DOHH2 (cell line): ENCODE measurements around the gene FRMD3.

Experiments
- H3F3A ChIP-seq: fragments of 200-600 bp; sonication (generic), shearing (Covaris generic); 2 replicates; pipeline ENCODE4 v1.6.0; 2016; ENCODE audit warnings: antibody characterized with exemption, mild to moderate bottlenecking; ENCODE audit not compliant: control insufficient read depth, insufficient read depth
- H3K27ac ChIP-seq: fragments of 200-600 bp; sonication (generic); 2 replicates; pipeline ENCODE4 v1.5.1; 2014; ENCODE audit warnings: low read depth, mild to moderate bottlenecking, low read length, moderate library complexity
- H3K27me3 ChIP-seq: fragments of 200-600 bp; sonication (generic); 2 replicates; pipeline ENCODE4 v1.6.1; 2014; ENCODE audit warnings: mild to moderate bottlenecking, low read length, mixed read lengths; ENCODE audit not compliant: control insufficient read depth
- H3K36me3 ChIP-seq: fragments of 200-600 bp; sonication (generic); 2 replicates; pipeline ENCODE4 v1.6.1; 2014; ENCODE audit warnings: mild to moderate bottlenecking, low read length, moderate library complexity, mixed read lengths; ENCODE audit not compliant: control insufficient read depth
- H3K4me1 ChIP-seq: fragments of 200-600 bp; sonication (generic); 2 replicates; pipeline ENCODE4 v1.6.1; 2014; ENCODE audit warnings: mild to moderate bottlenecking, low read length, mixed read lengths; ENCODE audit not compliant: control insufficient read depth
- H3K4me2 ChIP-seq: fragments of 200-600 bp; sonication (generic); 2 replicates; pipeline ENCODE4 v1.6.0; 2014; ENCODE audit warnings: mild to moderate bottlenecking, low read length, moderate library complexity
- H3K4me3 ChIP-seq: fragments of 200-600 bp; sonication (generic); 2 replicates; pipeline ENCODE4 v1.5.1; 2014; ENCODE audit warnings: mild to moderate bottlenecking, low read length, mixed read lengths
- H3K79me2 ChIP-seq: fragments of 200-600 bp; sonication (generic); 2 replicates; pipeline ENCODE4 v1.6.1; 2014; ENCODE audit warnings: mild to moderate bottlenecking, low read length, mixed read lengths; ENCODE audit not compliant: control insufficient read depth
- H3K9me2 ChIP-seq: fragments of 200-600 bp; sonication (generic); replicated peaks from 2 replicates; pipeline ENCODE4 v1.6.1; 2014; ENCODE audit warnings: mild to moderate bottlenecking, low read length, mixed read lengths; ENCODE audit not compliant: control insufficient read depth
- H3K9me3 ChIP-seq: fragments of 200-600 bp; sonication (generic); 2 replicates; pipeline ENCODE4 v1.6.1; 2014; ENCODE audit warnings: antibody characterized with exemption, low read length, mixed read lengths; ENCODE audit not compliant: control insufficient read depth, insufficient read depth
- H4K20me1 ChIP-seq: fragments of 200-600 bp; sonication (generic); 2 replicates; pipeline ENCODE4 v1.6.0; 2014; ENCODE audit warnings: low read depth, mild to moderate bottlenecking, antibody characterized with exemption, low read length, moderate library complexity; ENCODE audit not compliant: control insufficient read depth, insufficient read depth
- CTCF ChIP-seq: fragments of 200-600 bp; sonication (generic); IDR thresholded peaks from one replicate; pipeline ENCODE4 v1.5.1; 2014; ENCODE audit warnings: antibody characterized with exemption, mild to moderate bottlenecking, low read depth, low read length; ENCODE audit not compliant: poor library complexity, severe bottlenecking
- EZH2phosphoT487 ChIP-seq: fragments of 200-600 bp; sonication (generic); IDR thresholded peaks from 2 replicates; pipeline ENCODE4 v1.6.1; 2017; ENCODE audit warnings: borderline replicate concordance, mild to moderate bottlenecking, antibody characterized with exemption, low read length, moderate library complexity, mixed read lengths

FRMD3 gene

GRCh38 chr9:83242066-83242465, 296.1 kb downstream of the FRMD3 start:
- Histone ChIP-seq H3K27me3 (no peaks in the 10 kb centered on the region), H4K20me1 (no peaks in the 10 kb centered on the region), H3K36me3 (no peaks in the 10 kb centered on the region), H3F3A (no peaks in the 10 kb centered on the region), H3K79me2 (no peaks in the 10 kb centered on the region), H3K27ac (no peak overlapping the region), H3K4me1 (no peaks in the 10 kb centered on the region), H3K4me3 (no peak overlapping the region), H3K9me2 (no peaks in the 10 kb centered on the region), H3K4me2 (no peak overlapping the region), H3K9me3 (no peaks in the 10 kb centered on the region)
- TF ChIP-seq EZH2phosphoT487 (no peak), CTCF (no peak)

- Histone ChIP-seq H3K27me3 (no peaks in the 10 kb centered on the region), H3K4me1 (no peaks in the 10 kb centered on the region), H3K36me3 (no peaks in the 10 kb centered on the region), H3K4me3 (no peak overlapping the region), H3K27ac (no peak overlapping the region), H3K9me3 (no peaks in the 10 kb centered on the region), H4K20me1 (no peaks in the 10 kb centered on the region), H3K4me2 (no peak overlapping the region), H3F3A (no peaks in the 10 kb centered on the region), H3K9me2 (no peaks in the 10 kb centered on the region), H3K79me2 (no peaks in the 10 kb centered on the region)
- TF ChIP-seq CTCF (no peak), EZH2phosphoT487 (no peak)
Observed at GRCh38 chr9:83240671-83241070, 297.5 kb downstream of the FRMD3 start.

- Histone ChIP-seq H3K79me2 (no peaks in the 10 kb centered on the region), H4K20me1 (no peaks in the 10 kb centered on the region), H3K9me2 (no peaks in the 10 kb centered on the region), H3F3A (no peaks in the 10 kb centered on the region), H3K4me2 (no peak overlapping the region), H3K36me3 (no peaks in the 10 kb centered on the region), H3K27me3 (no peaks in the 10 kb centered on the region), H3K4me3 (no peak overlapping the region), H3K9me3 (no peaks in the 10 kb centered on the region), H3K27ac (no peak overlapping the region), H3K4me1 (no peaks in the 10 kb centered on the region)
- no peak for TF ChIP-seq CTCF
Observed at GRCh38 chr9:83239747-83240146, 298.5 kb downstream of the FRMD3 start.
